HS-5 (cell line): ENCODE results near the gene SYDE1.

Experiments
- DNase-seq: peaks from one replicate; pipeline ENCODE4 v3.0.0-alpha.2; 2012; ENCODE audit warnings: low read depth

SYDE1 gene

DNA sequence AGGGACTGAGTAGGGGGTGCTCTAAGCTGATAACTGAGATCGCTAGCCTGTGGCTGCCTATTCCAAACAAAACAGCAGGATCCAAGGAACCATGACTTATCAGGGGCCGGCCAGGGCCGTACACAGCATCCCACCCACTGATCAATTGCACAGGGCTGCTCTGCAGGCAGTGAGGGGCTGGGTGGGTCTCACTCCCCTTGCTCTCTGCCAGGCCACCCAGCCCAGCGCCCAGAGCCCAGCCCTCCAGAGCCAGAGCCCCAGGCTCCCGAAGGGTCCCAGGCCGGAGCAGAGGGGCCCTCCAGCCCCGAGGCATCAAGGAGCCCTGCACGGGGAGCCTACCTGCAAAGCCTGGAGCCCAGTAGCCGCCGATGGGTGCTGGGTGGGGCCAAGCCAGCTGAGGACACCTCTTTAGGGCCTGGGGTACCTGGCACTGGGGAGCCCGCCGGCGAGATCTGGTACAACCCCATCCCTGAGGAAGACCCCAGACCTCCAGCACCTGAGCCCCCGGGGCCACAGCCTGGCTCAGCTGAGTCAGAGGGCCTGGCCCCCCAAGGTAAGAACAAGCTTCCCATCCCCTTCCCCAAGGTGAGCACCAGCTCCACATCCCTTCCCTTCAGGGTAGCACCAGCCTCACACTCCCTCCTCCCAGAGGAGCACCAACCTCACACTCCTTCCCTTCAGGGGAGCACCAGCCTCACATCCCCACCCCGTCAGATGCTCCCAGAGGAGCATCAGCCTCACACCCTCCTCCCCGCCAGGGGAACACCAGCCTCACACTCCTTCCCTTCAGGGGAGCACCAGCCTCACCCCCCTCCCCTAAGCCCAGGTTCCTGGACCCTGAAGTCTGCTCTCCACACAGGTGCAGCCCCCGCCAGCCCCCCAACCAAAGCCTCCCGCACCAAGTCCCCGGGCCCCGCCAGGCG is 1.9 kb downstream of the SYDE1 start:
- no peak for DNase-seq

DNA sequence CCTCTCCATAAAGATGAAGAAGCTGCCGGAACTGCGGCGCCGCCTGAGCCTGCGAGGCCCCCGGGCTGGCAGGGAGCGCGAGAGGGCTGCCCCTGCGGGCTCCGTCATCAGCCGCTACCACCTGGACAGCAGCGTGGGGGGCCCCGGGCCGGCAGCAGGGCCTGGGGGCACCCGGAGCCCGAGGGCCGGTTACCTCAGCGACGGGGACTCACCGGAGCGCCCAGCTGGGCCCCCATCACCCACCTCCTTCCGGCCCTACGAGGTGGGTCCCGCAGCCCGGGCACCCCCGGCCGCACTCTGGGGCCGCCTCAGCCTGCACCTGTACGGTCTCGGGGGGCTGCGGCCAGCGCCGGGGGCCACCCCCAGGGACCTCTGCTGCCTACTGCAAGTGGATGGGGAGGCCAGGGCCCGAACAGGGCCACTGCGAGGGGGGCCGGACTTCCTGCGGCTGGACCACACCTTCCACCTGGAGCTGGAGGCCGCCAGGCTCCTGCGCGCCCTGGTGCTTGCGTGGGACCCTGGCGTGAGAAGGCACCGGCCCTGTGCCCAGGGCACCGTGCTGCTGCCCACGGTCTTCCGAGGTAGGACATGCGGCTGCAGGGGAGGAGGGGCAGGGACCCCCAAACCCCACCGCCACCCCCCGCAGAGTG is 2.7 kb downstream of the SYDE1 start:
- DNase-seq: no peak

DNA sequence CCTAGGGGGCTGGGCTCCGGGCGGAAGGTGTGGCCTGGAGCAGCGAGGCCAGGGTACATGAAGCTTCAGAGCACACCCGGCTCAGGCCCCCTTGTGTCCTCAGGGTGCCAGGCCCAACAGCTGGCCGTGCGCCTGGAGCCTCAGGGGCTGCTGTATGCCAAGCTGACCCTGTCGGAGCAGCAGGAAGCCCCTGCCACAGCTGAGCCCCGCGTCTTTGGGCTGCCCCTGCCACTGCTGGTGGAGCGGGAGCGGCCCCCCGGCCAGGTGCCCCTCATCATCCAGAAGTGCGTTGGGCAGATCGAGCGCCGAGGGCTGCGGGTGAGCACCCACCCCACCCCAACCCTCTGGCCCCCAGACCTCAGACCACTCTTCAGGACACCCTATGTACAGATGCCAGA is 3.2 kb downstream of the SYDE1 start:
- no peak for DNase-seq

DNA sequence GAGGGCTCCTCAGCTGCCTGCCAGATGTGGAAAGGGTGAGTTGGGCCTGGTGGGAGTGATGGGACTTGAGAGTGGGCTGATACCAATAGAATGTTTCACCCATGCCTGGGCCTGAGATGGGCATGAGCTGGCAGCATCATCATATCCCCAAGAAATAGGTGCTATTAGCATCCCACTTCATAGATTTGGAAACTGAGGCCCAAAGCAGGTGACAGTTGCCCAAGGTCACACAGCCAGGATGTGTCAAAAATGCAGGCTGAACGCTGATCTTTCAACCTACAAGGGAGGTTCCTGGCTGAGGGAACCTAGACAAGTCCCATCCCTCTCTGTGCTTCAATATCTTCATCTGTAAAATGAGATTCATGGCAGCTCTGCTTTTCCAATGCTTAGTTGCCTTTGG is 4.6 kb downstream of the SYDE1 start:
- no peak for DNase-seq

DNA sequence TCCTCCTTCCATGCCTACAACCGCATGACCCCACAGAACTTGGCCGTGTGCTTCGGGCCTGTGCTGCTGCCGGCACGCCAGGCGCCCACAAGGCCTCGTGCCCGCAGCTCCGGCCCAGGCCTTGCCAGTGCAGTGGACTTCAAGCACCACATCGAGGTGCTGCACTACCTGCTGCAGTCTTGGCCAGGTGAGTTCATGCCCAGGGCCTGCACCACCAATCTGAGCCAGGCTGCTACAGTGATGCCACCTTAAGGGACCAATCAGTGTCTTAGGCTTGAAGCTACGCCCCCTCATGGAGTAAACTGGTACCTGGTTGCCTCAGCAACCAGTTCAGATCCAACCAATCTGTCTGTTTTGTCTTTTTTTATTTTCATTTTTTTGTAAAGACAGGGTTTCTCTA is 5.2 kb downstream of the SYDE1 start:
- no peak for DNase-seq

DNA sequence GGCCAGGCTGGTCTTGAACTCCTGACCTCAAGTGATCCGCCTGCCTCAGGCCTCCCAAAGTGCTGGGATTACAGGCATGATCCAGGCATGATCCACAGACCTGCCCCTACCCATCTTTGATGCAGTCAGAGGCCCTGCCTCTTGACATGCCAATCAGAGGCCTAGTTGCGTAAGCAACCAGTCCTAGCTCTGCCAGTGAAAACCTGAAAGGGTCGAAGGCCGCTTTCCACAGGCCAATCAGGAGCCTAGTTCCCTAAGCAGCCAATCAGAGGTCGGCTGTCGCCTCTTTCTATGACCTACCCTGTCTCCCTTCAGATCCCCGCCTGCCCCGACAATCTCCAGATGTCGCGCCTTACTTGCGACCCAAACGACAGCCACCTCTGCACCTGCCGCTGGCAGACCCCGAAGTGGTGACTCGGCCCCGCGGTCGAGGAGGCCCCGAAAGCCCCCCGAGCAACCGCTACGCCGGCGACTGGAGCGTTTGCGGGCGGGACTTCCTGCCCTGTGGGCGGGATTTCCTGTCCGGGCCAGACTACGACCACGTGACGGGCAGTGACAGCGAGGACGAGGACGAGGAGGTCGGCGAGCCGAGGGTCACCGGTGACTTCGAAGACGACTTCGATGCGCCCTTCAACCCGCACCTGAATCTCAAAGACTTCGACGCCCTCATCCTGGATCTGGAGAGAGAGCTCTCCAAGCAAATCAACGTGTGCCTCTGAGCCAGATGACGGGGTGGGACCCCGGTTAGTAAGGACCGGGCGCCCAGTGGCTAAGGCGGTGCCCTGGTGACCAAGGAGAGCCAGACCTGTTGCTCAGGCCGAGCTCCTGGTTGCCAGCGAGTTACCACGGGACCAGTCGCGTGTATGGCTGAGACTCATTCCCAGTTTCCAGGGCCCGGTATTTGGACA is 6.3 kb downstream of the SYDE1 start:
- DNase-seq: no peak

DNA sequence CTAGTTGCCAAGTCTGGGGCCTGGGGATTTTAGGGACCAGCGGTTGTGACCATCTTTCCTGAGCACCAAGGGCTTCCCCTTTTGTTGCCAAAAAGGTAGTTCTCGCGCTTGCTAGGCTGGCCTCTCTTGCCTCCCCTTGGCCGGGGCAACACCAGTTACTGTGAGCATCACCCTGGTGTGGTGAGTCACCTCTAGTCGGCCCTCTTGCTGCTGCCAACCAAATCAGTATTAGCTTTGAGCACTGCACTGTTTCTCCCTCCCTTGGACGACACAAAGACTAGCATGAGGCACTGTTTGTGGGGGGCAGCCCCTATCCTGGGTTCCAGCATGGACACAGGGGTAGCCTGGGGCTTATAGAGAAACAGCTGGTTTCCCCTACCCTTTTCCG is 6.9 kb downstream of the SYDE1 start:
- no peak for DNase-seq

DNA sequence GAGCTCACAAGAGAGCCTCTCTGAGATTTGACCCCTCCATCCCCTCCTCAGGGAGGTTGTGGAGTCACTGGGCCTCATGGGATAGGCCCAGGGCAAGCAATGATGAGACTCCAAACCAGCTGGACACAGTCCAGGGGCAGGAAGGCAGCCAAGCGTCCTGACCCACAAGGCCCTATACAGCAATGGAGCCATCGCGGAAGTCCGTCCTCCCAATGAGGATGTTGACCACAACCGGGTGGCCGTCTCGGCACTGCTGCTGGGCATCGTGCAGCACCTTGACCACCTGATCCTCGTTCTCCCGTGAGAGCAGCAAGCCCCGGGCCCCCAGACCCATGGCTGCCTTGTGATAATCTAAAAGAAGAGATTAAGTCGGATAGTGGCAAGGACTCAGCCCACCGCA is 7.9 kb downstream of the SYDE1 start:
- no peak for DNase-seq

DNA sequence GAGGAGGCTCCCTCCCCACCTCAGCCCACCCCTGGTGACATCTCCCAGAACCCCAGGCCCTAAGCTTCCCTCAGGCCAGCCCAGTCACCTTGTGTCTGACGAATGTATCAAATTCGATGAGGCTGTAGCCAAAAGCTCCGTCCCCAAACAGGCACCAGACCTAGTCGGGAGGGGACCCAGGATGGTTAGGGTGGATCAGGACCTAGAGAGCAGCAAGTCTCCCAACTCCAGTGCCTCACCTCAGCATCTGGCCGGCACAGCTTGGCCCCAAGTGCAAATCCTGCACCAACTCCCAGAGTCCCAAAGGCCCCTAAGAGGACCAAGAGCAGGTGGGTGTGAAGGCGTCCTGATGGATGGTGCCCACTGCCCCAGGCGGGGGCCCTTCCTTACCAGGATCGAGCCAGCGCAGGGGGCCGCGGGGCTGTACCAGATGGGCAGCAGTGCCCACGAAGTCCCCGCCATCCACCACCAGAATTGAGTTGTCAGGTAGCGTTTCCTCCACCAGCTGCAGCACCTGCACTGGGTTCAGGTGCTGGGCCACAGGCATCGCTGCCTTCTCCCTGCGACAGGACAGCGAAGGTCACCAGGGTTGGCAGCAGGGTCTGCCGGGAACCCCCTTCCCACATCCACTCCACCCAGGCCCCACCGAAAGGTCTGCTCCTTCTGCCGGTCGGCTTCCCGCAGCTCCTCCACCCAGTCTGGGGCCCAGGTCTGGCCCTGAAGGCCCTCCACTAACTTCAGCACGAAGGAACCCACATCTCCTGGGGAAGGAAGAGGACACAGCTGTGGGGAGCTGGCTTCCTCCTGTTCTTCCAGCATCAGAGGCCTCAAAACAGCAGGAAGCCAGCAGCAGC is 8.8 kb downstream of the SYDE1 start:
- no peak for DNase-seq

DNA sequence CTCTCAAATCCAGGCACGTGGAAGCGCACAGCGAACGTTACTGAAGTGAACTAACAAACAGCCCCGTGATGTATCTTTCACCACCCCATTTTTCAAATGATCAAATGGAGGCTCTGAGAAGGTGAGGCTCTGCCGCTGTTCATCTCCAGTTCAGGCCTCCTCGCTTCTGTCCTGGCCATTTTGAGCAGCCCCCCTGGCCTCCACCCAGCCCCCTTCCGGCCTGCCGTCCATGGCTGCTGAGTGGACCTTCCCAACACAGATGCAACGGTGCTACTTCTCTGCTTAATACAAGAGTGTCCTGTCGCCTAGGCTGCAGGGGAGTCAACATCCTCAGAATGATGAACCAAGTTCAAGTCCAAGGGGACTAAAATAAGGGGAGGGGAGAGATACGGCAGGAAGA is 9.7 kb downstream of the SYDE1 start:
- no peak for DNase-seq

DNA sequence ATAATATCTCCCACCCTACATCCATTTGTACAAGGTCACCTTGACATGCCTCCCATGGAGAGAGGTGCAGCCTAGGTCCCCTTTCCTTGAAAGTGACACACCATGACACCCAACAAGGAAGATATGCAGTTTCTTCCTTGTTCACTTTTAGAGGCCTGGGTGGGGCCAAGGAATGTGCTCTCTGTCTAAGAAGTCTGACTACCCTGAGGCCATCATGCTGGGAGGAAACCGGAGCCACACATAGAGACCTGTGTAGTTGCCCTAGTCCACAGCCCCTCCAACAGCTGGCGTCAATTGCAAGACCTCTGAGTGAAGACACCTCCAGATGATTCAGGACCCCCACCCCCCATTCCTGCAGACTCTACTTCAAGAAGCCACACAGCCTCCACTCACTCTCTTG is 11.0 kb downstream of the SYDE1 start:
- no peak for DNase-seq

DNA sequence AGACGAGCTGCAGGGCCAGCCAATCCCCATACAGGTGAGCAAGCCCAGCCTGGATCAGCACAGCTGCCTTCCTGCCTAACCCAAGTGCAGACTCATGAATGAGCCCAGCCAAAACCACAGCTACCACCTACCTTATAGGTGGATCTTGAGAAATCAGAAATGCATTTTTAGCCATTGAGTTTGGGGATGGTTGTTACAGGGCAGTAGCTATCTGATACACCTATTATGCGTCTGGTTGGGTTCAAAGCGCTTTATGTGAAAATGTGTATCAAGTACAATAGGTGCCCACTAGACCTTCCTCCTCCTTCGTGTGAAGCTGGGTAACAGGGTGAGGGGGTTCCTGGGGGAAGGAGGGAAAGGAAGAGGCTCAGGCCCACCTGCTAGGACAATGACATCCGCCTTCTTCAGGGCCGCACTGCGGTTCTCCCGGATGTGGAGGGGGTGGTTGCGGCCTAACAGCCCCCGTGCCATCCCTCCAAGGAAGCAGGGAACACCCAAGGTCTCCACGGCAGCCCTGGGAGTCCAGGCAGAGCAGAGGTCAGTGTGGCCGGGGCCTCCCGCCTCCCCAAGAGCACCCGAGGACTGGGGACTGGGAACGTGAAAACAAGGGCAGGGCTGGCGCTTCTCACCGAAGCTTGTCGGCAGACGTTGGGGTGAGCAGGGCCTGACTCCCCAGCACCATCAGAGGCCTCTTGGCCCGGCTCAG is 11.7 kb downstream of the SYDE1 start:
- DNase-seq: no peak

DNA sequence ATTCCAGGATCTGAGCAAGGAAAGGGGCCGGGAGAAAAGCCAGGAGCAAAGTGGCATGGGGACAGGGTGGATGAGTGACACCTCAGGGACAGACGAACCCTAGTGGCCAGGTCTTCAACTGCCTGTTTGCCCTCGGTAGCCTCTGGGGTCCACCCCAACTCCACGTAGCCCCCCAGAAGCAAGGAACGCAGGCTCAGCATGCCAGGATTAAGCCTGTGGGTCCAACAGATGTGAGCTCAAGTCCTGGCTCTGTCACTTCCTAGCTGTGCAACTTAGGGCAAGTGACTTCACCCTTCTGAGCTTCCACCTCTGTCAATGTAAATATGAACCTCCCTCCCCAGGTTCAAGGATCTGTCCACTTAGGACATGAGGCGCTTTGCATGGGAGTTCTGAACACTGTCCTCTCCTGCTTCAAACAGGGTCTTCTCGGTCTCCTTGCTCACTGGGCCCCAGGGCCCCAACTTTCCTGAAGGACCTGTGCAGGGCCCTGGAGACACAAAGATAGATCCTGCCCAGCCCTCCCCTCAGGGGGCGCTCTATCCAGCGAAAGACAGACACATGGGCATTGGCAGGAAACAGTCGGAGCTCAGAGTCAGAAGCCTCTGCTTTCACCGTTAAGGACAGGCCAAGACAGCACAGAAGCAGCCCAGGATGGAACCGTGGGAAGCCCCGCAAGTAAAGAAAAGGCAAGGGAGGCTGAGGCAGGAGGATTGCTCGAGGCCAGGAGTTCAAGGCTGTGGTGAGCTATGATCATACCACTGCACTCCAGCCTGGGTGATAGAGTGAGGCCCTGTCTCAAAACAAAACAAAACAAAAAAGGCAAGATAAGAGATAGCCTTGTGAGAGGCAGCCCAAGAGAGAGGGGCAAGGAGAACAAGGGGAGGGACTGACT is 13.2 kb downstream of the SYDE1 start:
- no peak for DNase-seq

DNA sequence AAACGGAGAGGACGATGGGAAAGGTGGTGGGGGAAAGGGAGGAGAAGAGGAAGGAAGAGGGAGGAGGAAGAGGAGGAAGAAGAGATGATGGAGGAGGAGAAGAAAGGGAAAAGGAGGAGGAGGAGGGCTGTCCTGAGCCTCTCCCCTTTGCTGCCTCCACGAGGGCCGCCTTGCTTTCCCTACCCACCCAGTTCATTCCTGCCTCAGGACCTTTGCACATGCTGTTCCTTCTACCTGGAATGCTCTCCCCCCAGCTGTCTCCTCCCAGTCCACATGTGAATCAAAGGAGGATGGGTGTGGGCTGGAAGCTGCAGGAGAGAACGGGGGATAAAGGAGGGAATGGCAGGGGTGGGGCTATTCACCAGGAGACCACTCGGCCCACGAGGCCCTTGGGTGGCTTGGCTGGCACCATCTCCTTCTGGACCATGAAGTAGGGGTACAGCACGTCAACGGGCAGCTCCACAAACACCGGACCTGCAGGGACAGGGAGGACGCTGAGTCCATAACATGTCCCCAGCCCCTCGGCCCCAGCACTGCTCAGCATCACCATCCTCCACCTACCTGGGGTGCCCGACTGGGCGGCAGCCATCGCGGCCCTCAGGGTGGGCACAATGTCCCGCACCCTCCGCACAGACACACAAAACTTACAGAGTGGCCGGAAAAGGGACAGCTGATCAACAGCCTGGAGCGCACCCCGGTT is 15.3 kb downstream of the SYDE1 start:
- DNase-seq: no peak

DNA sequence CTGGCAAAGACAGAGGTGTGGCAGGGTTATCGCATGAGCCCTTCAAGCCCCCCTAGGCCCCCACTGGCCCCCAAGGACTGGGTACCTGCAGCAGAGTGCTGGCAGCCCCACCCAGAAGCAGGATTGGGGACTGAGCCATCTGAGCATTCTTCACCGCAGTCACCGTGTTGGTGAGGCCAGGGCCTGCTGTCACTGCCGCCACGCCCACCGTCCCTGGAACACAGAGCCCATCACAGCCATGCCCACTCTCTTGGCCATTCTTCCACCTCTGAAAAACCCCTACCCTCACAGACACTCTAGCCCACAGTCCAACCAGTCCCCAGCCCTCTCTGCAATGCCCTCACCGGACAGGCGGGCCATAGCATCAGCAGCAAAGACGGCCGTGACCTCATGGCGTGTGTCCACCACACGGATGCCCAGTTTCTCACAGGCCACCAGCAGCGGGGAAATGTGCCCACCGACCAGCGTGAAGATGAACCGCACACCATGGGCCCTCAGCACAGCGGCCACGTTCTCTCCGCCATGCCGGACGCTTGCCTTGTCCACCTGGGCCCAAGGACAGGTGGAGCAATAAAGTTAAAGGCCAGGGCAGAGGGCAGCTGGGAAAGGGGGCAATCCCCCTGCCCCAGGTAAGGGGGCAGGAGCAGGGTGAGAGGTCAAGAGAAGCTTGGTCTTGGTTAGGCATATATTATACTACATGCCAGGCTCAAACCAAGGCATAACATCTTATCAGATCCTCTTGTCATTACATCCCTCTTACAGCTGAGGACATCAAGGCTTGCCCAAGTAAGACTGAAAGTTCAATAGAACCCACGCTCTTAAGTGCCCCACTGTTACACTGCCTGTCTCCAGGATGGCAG is 16.1 kb downstream of the SYDE1 start:
- no peak for DNase-seq

DNA sequence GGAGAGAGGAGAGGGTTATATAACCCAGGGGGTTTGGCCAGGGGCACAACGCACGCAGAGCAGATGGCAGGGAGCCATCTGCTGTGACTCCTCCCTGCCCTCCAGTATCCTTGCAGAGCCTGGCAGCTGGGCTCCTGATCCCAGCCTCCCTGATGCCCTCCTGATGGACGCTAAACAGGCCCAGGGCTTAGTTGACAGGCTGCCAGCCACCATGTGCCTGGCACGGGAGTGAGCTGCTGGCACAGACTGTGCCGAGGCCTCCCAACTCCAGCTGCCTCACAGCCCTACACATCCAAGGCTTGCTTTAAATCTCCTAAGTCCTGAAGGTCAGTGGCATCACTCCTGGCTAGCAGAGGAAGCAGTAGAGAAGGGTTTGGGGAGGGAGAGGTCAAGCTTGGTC is 16.7 kb downstream of the SYDE1 start:
- no peak for DNase-seq

DNA sequence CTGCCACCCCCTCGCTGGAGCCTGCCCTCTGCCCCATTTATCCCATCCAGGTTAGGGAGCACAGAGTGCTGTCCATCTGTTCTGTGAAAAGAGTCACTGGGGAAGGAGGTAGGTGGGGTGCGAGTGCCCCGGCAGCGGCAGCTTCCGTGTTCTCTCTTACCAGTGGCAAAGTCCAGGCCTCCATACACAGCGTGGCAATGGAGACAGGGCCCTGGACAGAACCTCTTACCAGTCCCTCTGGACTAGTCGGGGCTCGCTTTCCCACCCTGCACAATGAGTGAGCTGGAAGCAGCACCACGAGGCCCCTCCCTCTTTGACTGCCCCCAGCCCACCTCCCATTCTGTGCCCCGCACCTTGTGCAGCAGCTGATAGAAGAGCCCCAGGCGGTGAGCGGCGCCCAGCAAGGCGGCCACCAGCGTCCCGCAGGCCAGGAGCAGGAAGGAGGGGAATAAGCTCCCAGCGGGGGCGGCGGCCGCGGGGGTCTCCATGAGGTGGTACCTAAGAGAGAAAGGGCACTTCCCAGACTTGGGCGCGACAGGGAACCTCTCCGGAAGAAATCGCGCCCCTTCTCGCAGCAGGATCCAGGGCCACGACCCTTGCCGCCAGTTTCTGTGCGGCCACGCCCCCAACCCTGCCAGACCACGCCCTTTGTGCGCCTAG is 17.5 kb downstream of the SYDE1 start:
- no peak for DNase-seq
